Measurements from ENCODE around the gene EGLN2. TPM values are rescaled to one million over a fixed set of nuclear protein-coding genes. Genes with fewer than 3 reads are reported as not detected.

The EGLN2 gene
- total and polyA plus RNA-seq, 10 of the 15 experiments (the other 5 are each of a cell fraction or from before 2014, with no cell fraction given): 8.6 to 93.0 (median 66.8) TPM

GRCh38 chr19:40750058-40750873 lies 48.7 kb upstream of the EGLN2 start, which contains the start of gene ACTMAP (continued):
- peak; percentile 79; the same call in 1 of the 2 replicates for TF ChIP-seq SIN3A (IDR thresholded peaks at IDR 0.05; ENCODE audit: low read depth, low read length)
- no peak for TF ChIP-seq HDAC2 (IDR thresholded peaks at IDR 0.05)
- peak; percentile 73; the same call in 1 of the 2 replicates for TF ChIP-seq ZNF207 (IDR thresholded peaks at IDR 0.05; ENCODE audit: borderline replicate concordance)
- TF ChIP-seq SMAD1 (IDR thresholded peaks at IDR 0.05; ENCODE audit: low read depth, partially characterized antibody): peak; percentile 76
- peak; percentile 99 for TF ChIP-seq YY1 (IDR thresholded peaks at IDR 0.05; ENCODE audit: low read depth, low read length)
- peak in 1 of 2 experiments; percentile 71; a peak in 1 of 4 replicates for TF ChIP-seq CEBPB (IDR thresholded peaks at IDR 0.05; ENCODE audit: borderline replicate concordance in 1 of 2, low read depth in 2 of 2, low read length in 2 of 2)
- peak; percentile 94 for TF ChIP-seq ZBTB4 (CRISPR knock-in tag; IDR thresholded peaks at IDR 0.05)
- no peak for TF ChIP-seq EZH2 (IDR thresholded peaks at IDR 0.05; ENCODE audit: borderline replicate concordance, control insufficient read depth, low read depth, low read length)
- TF ChIP-seq SUZ12 (IDR thresholded peaks at IDR 0.05; ENCODE audit: unreplicated experiment): no peak
- TF ChIP-seq ASH2L (IDR thresholded peaks at IDR 0.05; ENCODE audit: borderline replicate concordance, low read depth): no peak
- TF ChIP-seq RFX5 (IDR thresholded peaks at IDR 0.05; ENCODE audit: low read depth, low read length): peak; percentile 98
- TF ChIP-seq IKZF1 (conservative IDR thresholded peaks at IDR 0.05): peak; percentile 95
- TF ChIP-seq POLR2AphosphoS2 (IDR thresholded peaks at IDR 0.05; ENCODE audit: low read depth, low read length): no peak
- TF ChIP-seq BHLHE40 (IDR thresholded peaks at IDR 0.05; ENCODE audit: borderline replicate concordance in 1 of 2, low read depth in 2 of 2, low read length in 1 of 2): peak; percentile 85 to 98
- TF ChIP-seq RELB (IDR thresholded peaks at IDR 0.05; ENCODE audit: low read depth): peak; percentile 88
- TF ChIP-seq NKRF (conservative IDR thresholded peaks at IDR 0.05): peak; percentile 63; the same call in 1 of the 2 replicates
- no peak for TF ChIP-seq MYB (IDR thresholded peaks at IDR 0.05; ENCODE audit: borderline replicate concordance, low read depth, low read length)
- TF ChIP-seq TARDBP (IDR thresholded peaks at IDR 0.05; ENCODE audit: borderline replicate concordance): peak; percentile 56; the same call in 1 of the 2 replicates
- peak; percentile 39 for TF ChIP-seq CHD2 (IDR thresholded peaks at IDR 0.05; ENCODE audit: borderline replicate concordance, low read depth, low read length)
- peak in 1 of 2 experiments; percentile 55; a peak in 1 of 4 replicates for TF ChIP-seq EP300 (IDR thresholded peaks at IDR 0.05; ENCODE audit: borderline replicate concordance in 1 of 2, control insufficient read depth in 1 of 2, low read depth in 2 of 2, low read length in 2 of 2)
- TF ChIP-seq CBFB (IDR thresholded peaks at IDR 0.05; ENCODE audit: low read depth): no peak
